ENCODE data around the gene THEMIS2. TPM values are rescaled to one million over a fixed set of nuclear protein-coding genes. Genes with fewer than 3 reads are reported as not detected.
A peak's percentile ranks its signal among the peaks of the same experiment; 100 is the strongest.

The THEMIS2 gene
- total RNA-seq, 2 experiments from 2014 or later, result 4.1 to 20.3 TPM

GRCh38 chr1:27934818-27935549 is 62.6 kb downstream of the THEMIS2 start, which contains the start of gene SMPDL3B:
Gene SMPDL3B (plus strand): TSS chr1:27935000. CDS start chr1:27935184, 184 bp downstream.
- Histone ChIP-seq H4K20me1 (ENCODE audit: insufficient read depth, low read length) (no peaks in the 10 kb centered on the region), H3K9me2 (ENCODE audit: insufficient read depth, low read length) (no peaks in the 10 kb centered on the region), H3K36me3 (ENCODE audit: insufficient read depth, low read length) (no peaks in the 10 kb centered on the region), H2AFZ (ENCODE audit: low read length) (peak within 1 kb of the TSS; percentile 65; the same call in 1 of the 2 replicates), H3K4me1 (ENCODE audit: insufficient read depth, low read length, poor library complexity, severe bottlenecking) (peaks cover 27% of the 10 kb centered on the region), H3K27ac (ENCODE audit: low read depth, low read length, poor library complexity, severe bottlenecking) (no peak within 1 kb of the TSS), H3K4me3 (ENCODE audit: low read depth, low read length, poor library complexity, severe bottlenecking) (peak within 1 kb of the TSS; percentile 34), H3K4me2 (ENCODE audit: low read length) (peak within 1 kb of the TSS; percentile 51), H3K79me2 (ENCODE audit: insufficient read depth, low read depth, low read length) (no peaks in the 10 kb centered on the region), H3K9me3 (ENCODE audit: low read length) (no peaks in the 10 kb centered on the region)
- intact Hi-C loops (cut with micrococcal nuclease; ENCODE audit: unreplicated experiment), result loop anchor here (5.0 kb wide), 1 partner anchor 78 kb away; no protein-coding TSS in a partner anchor
- TF ChIP-seq CTCF (conservative IDR thresholded peaks at IDR 0.05; ENCODE audit: low read length), result no peak
- no peak for TF ChIP-seq EZH2phosphoT487 (IDR thresholded peaks at IDR 0.05; ENCODE audit: borderline replicate concordance, low read depth, low read length)
- peak; percentile 21 for DNase-seq (ENCODE audit: low spot score)
- ChIA-PET POLR2A (no interaction called here), CTCF (ENCODE audit: unreplicated experiment) (no interaction called here)
- BruUV-seq (replicated peaks), result no TSS peak

GRCh38 chr1:27935721-27936120 is 63.4 kb downstream of the THEMIS2 start:
- no peaks in the 10 kb centered on the region for H3K9me2 ChIP-seq (ENCODE audit: insufficient read depth, low read length)
- H3K36me3 ChIP-seq (ENCODE audit: insufficient read depth, low read length), result no peaks in the 10 kb centered on the region
- CTCF ChIA-PET (ENCODE audit: unreplicated experiment), result no interaction called here
- TF ChIP-seq EZH2phosphoT487 (IDR thresholded peaks at IDR 0.05; ENCODE audit: borderline replicate concordance, low read depth, low read length) (no peak), CTCF (conservative IDR thresholded peaks at IDR 0.05; ENCODE audit: low read length) (no peak)
- H3K9me3 ChIP-seq (ENCODE audit: low read length), result no peaks in the 10 kb centered on the region
- no peaks in the 10 kb centered on the region for H3K79me2 ChIP-seq (ENCODE audit: insufficient read depth, low read depth, low read length)
- peaks cover 30% of the 10 kb centered on the region for H3K4me1 ChIP-seq (ENCODE audit: insufficient read depth, low read length, poor library complexity, severe bottlenecking)
- H3K4me2 ChIP-seq (ENCODE audit: low read length), result peak overlapping the region; percentile 51
- POLR2A ChIA-PET, result interaction anchor here (0.7 kb wide), 2 partner anchors 9 to 157 kb away, joined by 4 read pairs; no protein-coding TSS in a partner anchor
- no peak overlapping the region for H3K4me3 ChIP-seq (ENCODE audit: low read depth, low read length, poor library complexity, severe bottlenecking)
- BruUV-seq (replicated peaks), result no TSS peak
- DNase-seq (ENCODE audit: low spot score), result no peak
- no peaks in the 10 kb centered on the region for H4K20me1 ChIP-seq (ENCODE audit: insufficient read depth, low read length)
- intact Hi-C loops (cut with micrococcal nuclease; ENCODE audit: unreplicated experiment), result no loop called here
- no peak overlapping the region for H3K27ac ChIP-seq (ENCODE audit: low read depth, low read length, poor library complexity, severe bottlenecking)
- H2AFZ ChIP-seq (ENCODE audit: low read length), result peak overlapping the region; percentile 65; the same call in 1 of the 2 replicates

Small RNAs within 50 kb of the gene (small RNA-seq; reads per million reads assigned to genes)
- not detected for gene RNU6-1245P
- 172 reads per million, percentile 99 among the genes with 10 or more reads in this experiment for gene SCARNA1

Other genes starting within 250 kb of the THEMIS2 start
- 2.2 and 4.1 TPM in 2 replicates for gene FGR, start 237.4 kb upstream of the THEMIS2 start, total RNA-seq (2014; rRNA removed; shearing (Covaris generic))
- gene FGR, start 237.4 kb upstream of the THEMIS2 start, total RNA-seq (2022), result 0.98 and 1.2 TPM in 2 replicates
- 7.7 and 9.5 TPM in 2 replicates for gene IFI6, start 200.4 kb upstream of the THEMIS2 start, total RNA-seq (2014; rRNA removed; shearing (Covaris generic))
- 6.0 and 6.8 TPM in 2 replicates for gene IFI6, start 200.4 kb upstream of the THEMIS2 start, total RNA-seq (2022)
- gene FAM76A, start 146.6 kb upstream of the THEMIS2 start, total RNA-seq (2014; rRNA removed; shearing (Covaris generic)), result 18.6 and 24.6 TPM in 2 replicates
- gene FAM76A, start 146.6 kb upstream of the THEMIS2 start, total RNA-seq (2022), result 16.3 and 19.6 TPM in 2 replicates
- gene STX12, start 99.3 kb upstream of the THEMIS2 start, total RNA-seq (2014; rRNA removed; shearing (Covaris generic)), result 17.2 and 19.8 TPM in 2 replicates
- gene STX12, start 99.3 kb upstream of the THEMIS2 start, total RNA-seq (2022), result 29.7 and 30.1 TPM in 2 replicates
- gene PPP1R8, start 41.8 kb upstream of the THEMIS2 start, total RNA-seq (2014; rRNA removed; shearing (Covaris generic)), result 71.3 and 72.4 TPM in 2 replicates
- gene PPP1R8, start 41.8 kb upstream of the THEMIS2 start, total RNA-seq (2022), result 57.3 and 58.0 TPM in 2 replicates
- gene RPA2, start 42.0 kb downstream of the THEMIS2 start, total RNA-seq (2014; rRNA removed; shearing (Covaris generic)), result 56.8 and 74.4 TPM in 2 replicates
- gene RPA2, start 42.0 kb downstream of the THEMIS2 start, total RNA-seq (2022), result 44.3 and 52.7 TPM in 2 replicates
- gene SMPDL3B, start 62.5 kb downstream of the THEMIS2 start, total RNA-seq (2014; rRNA removed; shearing (Covaris generic)), result 0.19 and 0.39 TPM in 2 replicates
- gene SMPDL3B, start 62.5 kb downstream of the THEMIS2 start, total RNA-seq (2022), result not detected in 2 replicates
- 0.38 and 0.75 TPM in 2 replicates for gene XKR8, start 87.4 kb downstream of the THEMIS2 start, total RNA-seq (2014; rRNA removed; shearing (Covaris generic))
- gene XKR8, start 87.4 kb downstream of the THEMIS2 start, total RNA-seq (2022), result 0.70 and 2.3 TPM in 2 replicates
- gene EYA3, start 216.1 kb downstream of the THEMIS2 start, total RNA-seq (2014; rRNA removed; shearing (Covaris generic)), result 24.1 and 29.0 TPM in 2 replicates
- gene EYA3, start 216.1 kb downstream of the THEMIS2 start, total RNA-seq (2022), result 104 and 114 TPM in 2 replicates